OCI-M2 (cell line): Measurements from ENCODE around the gene DYNLT2B.
"Not testable (repeated sequence)": the region's sequence is repeated elsewhere in the genome, so short reads cannot be mapped to it uniquely, and the experiment has no call there.

ENCODE experiments used
- DNase-seq: peaks from one replicate; lab custom pipeline; 2025; ENCODE audit not compliant: unreplicated experiment; lab: John Stamatoyannopoulos, UW

The DYNLT2B gene

GRCh38 chr3:196274585-196274984 is 43.5 kb downstream of the DYNLT2B start:
- DNase-seq: no peak

- DNase-seq: no peak
These were observed 44.4 kb downstream of the DYNLT2B start for GRCh38 chr3:196273655-196274054.

GRCh38 chr3:196272826-196273225 is 45.2 kb downstream of the DYNLT2B start:
- no peak for DNase-seq

GRCh38 chr3:196270499-196270898 is 47.5 kb downstream of the DYNLT2B start:
- DNase-seq: no peak

GRCh38 chr3:196268284-196269163 is 49.5 kb downstream of the DYNLT2B start:
- no peak for DNase-seq

- no peak for DNase-seq
These were observed 54.2 kb downstream of the DYNLT2B start for GRCh38 chr3:196263819-196264218.

GRCh38 chr3:196260784-196261183 is 57.3 kb downstream of the DYNLT2B start:
- no peak for DNase-seq

GRCh38 chr3:196255776-196256175 is 62.3 kb downstream of the DYNLT2B start:
- DNase-seq: no peak

- DNase-seq: no peak
These were observed 63.4 kb downstream of the DYNLT2B start for GRCh38 chr3:196254376-196255283.

- DNase-seq: no peak
These were observed 66.1 kb downstream of the DYNLT2B start for GRCh38 chr3:196251918-196252317.

GRCh38 chr3:196246612-196247308 is 71.3 kb downstream of the DYNLT2B start:
- no peak for DNase-seq

GRCh38 chr3:196244166-196244565 is 73.9 kb downstream of the DYNLT2B start:
- DNase-seq: not testable (repeated sequence)

- no peak for DNase-seq
These were observed 76.3 kb downstream of the DYNLT2B start for GRCh38 chr3:196241704-196242103.
